ENCODE measurements around the gene ADGRV1. TPM values are rescaled to one million over a fixed set of nuclear protein-coding genes. Genes with fewer than 3 reads are reported as not detected.
A peak's percentile ranks its signal among the peaks of the same experiment; 100 is the strongest.

The ADGRV1 gene
- total RNA-seq, 4 donors from 2014 or later: 0.39 to 1.9 (median 1.00) TPM

DNA sequence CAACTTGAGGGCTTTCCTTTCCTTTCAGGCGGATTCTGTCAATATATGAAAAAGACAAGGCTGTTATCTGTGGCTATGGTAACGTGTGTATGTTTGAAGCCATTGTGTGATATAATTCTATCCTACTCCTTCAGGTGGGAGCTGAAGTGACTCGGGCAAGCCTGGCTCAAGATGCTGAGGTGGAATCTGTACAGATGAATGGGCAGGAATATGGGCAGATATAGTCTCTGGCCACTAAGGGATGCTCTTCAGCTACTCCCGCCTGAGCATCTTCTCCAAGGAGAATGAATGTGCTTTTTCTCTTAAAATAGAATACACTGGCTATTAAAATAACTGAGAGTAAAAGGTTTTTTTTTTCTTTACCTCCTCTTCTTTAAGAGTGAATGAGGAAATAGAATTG lies 244.8 kb downstream of the ADGRV1 start:
- no peak for TF ChIP-seq EP300 (IDR thresholded peaks at IDR 0.05)
- TF ChIP-seq POLR2A (IDR thresholded peaks at IDR 0.05): no peak
- TF ChIP-seq, protein P1, sequence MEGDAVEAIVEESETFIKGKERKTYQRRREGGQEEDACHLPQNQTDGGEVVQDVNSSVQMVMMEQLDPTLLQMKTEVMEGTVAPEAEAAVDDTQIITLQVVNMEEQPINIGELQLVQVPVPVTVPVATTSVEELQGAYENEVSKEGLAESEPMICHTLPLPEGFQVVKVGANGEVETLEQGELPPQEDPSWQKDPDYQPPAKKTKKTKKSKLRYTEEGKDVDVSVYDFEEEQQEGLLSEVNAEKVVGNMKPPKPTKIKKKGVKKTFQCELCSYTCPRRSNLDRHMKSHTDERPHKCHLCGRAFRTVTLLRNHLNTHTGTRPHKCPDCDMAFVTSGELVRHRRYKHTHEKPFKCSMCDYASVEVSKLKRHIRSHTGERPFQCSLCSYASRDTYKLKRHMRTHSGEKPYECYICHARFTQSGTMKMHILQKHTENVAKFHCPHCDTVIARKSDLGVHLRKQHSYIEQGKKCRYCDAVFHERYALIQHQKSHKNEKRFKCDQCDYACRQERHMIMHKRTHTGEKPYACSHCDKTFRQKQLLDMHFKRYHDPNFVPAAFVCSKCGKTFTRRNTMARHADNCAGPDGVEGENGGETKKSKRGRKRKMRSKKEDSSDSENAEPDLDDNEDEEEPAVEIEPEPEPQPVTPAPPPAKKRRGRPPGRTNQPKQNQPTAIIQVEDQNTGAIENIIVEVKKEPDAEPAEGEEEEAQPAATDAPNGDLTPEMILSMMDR (IDR thresholded peaks at IDR 0.05): no peak
- H3K4me1 ChIP-seq: no peaks in the 10 kb centered on the region
- WGBS, 2 donors: 72 to 74% methylated on average over 4 of the region's 4 CpGs
- H3K9me3 ChIP-seq: peaks cover 0 to 18% (median 2%) of the 10 kb centered on the region in 4 donors
- H3K27ac ChIP-seq: no peak overlapping the region
- DNase-seq (ENCODE audit: low spot score in 2 of 2): no peak
- no peaks in the 10 kb centered on the region for H3K27me3 ChIP-seq
- H3K36me3 ChIP-seq: no peaks in the 10 kb centered on the region
- no peak overlapping the region for H3K4me3 ChIP-seq

DNA sequence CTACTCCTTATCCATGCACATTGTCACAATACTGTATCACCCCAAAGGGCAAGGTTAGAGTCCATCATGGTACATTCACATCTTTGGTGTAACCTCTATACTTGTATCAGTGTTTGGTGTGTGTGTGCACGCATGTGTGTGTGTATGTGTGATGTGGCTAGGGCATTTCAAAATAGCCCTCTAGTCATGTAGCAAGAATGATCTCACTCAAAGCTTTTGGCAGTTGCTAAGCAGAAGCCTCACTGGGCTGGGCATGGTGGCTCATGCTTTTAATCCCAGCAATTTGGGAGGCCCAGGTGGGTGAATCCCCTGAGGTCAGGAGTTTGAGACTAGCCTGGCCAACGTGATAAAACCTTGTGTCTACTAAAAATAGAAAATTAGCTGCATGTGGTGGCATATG lies 245.3 kb downstream of the ADGRV1 start:
- DNase-seq (ENCODE audit: low spot score in 2 of 2): no peak
- Histone ChIP-seq H3K4me3 (no peak overlapping the region), H3K4me1 (no peaks in the 10 kb centered on the region), H3K27ac (no peak overlapping the region), H3K36me3 (no peaks in the 10 kb centered on the region), H3K27me3 (no peaks in the 10 kb centered on the region), H3K9me3 (peaks cover 0 to 16% (median 2%) of the 10 kb centered on the region in 4 donors)
- TF ChIP-seq POLR2A (IDR thresholded peaks at IDR 0.05) (no peak), EP300 (IDR thresholded peaks at IDR 0.05) (no peak)
- TF ChIP-seq, protein P1 (IDR thresholded peaks at IDR 0.05): no peak
- 68 to 83% methylated on average over 2 of the region's 2 CpGs for WGBS, 2 donors

DNA sequence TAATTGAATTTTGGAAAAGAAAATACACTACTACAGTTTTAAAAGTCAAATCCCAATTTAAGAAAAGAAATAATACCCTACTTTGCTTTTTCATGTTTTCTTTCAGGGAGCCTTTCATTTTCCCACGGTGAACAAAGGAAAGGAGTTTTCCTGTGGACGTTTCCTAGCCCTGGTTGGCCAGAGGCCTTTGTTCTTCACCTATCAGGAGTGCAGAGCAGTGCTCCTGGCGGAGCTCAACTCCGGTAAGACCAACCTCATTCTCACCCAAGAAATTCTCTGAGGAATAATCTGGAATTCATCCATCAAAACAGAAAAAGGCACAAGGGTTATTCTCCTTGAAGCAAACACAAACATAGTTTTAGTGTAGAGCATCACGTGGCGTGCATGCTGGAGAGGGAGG lies 248.9 kb downstream of the ADGRV1 start:
- 41 to 53% methylated on average over 6 of the region's 6 CpGs for WGBS, 2 donors
- no peaks in the 10 kb centered on the region for H3K9me3 ChIP-seq

DNA sequence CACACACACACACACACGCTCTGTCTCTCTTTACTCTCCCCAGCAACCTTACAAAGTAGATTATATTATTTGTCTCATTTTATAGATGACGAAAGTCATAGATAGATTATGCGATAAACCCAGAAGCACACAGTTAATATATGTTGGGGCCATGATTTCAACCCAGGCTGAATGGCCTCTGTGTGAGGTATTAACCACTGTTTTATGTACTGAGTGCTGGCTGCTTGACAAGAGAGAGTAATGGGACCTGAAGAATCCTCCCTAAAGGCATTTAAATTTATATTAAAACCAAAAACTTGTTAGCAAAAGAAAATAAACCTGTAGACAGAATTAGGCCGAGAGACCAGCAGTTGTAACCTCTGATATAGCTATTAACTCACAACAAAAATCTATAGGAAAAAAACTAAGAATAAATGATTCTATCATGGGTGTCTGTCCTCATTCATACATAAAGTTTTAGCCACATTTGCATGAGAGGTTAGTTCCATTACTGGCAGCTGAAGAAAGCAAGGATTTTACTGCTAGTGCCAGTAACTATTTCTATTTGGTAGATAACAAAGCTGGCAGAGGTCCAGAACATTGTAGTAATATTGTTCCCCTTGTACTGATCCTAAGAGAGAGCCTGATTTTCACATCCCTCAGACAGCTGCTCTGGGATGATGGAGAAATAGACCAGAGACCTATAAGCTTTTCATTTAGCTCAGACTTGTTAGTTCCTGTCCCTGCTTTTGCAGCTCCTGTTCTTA lies 250.9 kb downstream of the ADGRV1 start:
- H3K4me1 ChIP-seq: no peaks in the 10 kb centered on the region
- WGBS, 2 donors: 69 to 76% methylated on average over 4 of the region's 4 CpGs
- DNase-seq (ENCODE audit: low spot score in 2 of 2): peak in 1 of 2 donors; percentile 9
- no peaks in the 10 kb centered on the region for H3K27me3 ChIP-seq
- no peaks in the 10 kb centered on the region for H3K36me3 ChIP-seq
- no peak overlapping the region for H3K27ac ChIP-seq
- H3K4me3 ChIP-seq: no peak overlapping the region
- TF ChIP-seq, protein P1 (IDR thresholded peaks at IDR 0.05): no peak
- no peak for TF ChIP-seq EP300 (IDR thresholded peaks at IDR 0.05)
- no peak for TF ChIP-seq POLR2A (IDR thresholded peaks at IDR 0.05)
- no peaks in the 10 kb centered on the region for H3K9me3 ChIP-seq

More for the DNA sequence above, 248.9 kb downstream of the ADGRV1 start:
- no peaks in the 10 kb centered on the region for H3K27me3 ChIP-seq
- no peaks in the 10 kb centered on the region for H3K4me1 ChIP-seq
- H3K36me3 ChIP-seq: no peaks in the 10 kb centered on the region
- no peak overlapping the region for H3K4me3 ChIP-seq
- H3K27ac ChIP-seq: no peak overlapping the region
- TF ChIP-seq, protein P1 (IDR thresholded peaks at IDR 0.05): no peak
- DNase-seq (ENCODE audit: low spot score in 2 of 2): no peak

DNA sequence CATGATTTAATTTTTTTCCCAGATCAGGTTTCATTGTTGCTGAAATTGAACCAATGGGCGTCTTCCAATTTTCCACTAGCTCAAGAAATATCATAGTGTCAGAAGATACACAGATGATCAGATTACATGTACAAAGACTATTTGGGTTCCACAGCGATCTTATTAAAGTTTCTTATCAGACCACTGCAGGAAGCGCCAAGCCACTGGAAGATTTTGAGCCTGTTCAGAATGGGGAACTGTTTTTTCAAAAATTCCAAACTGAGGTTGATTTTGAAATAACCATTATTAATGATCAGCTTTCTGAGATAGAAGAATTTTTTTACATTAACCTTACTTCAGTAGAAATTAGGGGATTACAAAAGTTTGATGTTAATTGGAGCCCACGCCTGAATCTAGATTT lies 251.6 kb downstream of the ADGRV1 start:
- no peak overlapping the region for H3K27ac ChIP-seq
- TF ChIP-seq EP300 (IDR thresholded peaks at IDR 0.05) (no peak), POLR2A (IDR thresholded peaks at IDR 0.05) (no peak)
- 76 to 79% methylated on average over 4 of the region's 4 CpGs for WGBS, 2 donors
- no peaks in the 10 kb centered on the region for H3K27me3 ChIP-seq
- H3K4me1 ChIP-seq: no peaks in the 10 kb centered on the region
- H3K36me3 ChIP-seq: no peaks in the 10 kb centered on the region
- no peak overlapping the region for H3K4me3 ChIP-seq
- DNase-seq (ENCODE audit: low spot score in 2 of 2): no peak
- H3K9me3 ChIP-seq: no peaks in the 10 kb centered on the region

Data from tibial nerve (tissue), 4 donors.